Limb (tissue), 2 donors: ENCODE results near the gene CMIP.

Experiments used
- DNase-seq, 2 donors: peaks; one replicate each; pipeline ENCODE4 v3.0.0-alpha.2; 2016; ENCODE audit errors: extremely low spot score in 2 of 2

The CMIP gene

GRCh38 chr16:81601601-81602255, 157.1 kb downstream of the CMIP start:
- DNase-seq, result peak; percentile 47 to 57

- DNase-seq, result no peak
Measured at GRCh38 chr16:81602256-81602776, 157.7 kb downstream of the CMIP start.

DNA sequence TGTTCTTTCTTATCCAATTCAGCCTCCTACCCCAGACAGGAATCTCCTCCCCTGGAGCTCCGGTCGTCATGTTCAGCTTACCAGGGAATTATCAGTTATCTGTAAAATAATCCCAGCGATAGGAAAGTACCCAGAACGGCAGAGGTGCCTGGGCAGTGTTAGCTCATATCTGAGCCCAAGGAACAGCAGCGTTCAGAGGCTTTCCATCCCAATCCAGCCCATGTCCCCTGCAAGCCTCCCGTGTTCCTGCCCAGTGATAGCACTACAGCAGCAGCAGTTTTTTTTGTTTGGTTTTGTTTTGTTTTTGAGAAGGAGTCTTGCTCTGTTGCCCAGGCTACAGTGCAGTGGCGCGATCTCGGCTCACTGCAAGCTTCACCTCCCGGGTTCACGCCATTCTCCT, 158.2 kb downstream of the CMIP start:
- no peak for DNase-seq

DNA sequence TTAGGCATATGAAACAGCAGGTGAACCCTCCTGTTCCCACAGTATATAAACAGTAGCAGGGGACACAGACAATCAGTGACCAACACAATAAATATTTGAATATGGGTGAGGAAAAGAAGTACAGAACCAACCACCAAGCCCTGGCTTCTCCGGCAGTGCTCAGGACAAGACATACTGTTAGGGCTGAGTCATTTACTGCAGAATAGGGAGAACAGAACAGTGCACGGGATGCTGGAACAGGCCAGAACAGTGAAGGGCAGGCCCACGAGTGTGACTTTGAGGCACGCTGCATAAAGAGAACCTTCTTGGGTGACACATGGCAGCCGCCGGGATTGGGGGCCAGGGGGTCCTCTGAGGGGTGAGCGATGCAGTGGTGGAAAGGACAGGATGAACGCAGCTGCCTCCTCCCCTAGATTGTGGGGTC, 160.4 kb downstream of the CMIP start:
- no peak for DNase-seq

- no peak for DNase-seq
Measured at GRCh38 chr16:81606039-81606438, 161.4 kb downstream of the CMIP start.

DNA sequence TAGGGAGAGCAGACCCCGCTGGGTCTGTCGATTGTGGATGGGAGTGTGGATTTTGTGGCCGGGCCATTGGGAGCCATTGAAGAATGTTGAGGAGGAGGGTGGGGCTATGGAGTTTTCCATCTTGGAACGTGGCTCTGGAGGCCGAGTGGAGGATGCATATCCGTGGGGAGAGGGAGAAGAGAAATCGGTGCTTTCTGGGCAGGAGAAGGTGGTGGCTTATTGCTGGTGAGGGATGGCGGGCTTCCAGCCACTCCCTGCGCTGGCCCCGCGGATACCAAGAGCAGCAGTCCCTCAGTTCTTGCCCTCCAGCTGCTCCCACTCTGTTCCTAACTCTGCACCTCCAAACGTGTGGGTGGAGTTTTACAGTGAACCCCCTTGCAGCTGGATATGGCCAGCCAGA, 162.4 kb downstream of the CMIP start:
- DNase-seq, result no peak

DNA sequence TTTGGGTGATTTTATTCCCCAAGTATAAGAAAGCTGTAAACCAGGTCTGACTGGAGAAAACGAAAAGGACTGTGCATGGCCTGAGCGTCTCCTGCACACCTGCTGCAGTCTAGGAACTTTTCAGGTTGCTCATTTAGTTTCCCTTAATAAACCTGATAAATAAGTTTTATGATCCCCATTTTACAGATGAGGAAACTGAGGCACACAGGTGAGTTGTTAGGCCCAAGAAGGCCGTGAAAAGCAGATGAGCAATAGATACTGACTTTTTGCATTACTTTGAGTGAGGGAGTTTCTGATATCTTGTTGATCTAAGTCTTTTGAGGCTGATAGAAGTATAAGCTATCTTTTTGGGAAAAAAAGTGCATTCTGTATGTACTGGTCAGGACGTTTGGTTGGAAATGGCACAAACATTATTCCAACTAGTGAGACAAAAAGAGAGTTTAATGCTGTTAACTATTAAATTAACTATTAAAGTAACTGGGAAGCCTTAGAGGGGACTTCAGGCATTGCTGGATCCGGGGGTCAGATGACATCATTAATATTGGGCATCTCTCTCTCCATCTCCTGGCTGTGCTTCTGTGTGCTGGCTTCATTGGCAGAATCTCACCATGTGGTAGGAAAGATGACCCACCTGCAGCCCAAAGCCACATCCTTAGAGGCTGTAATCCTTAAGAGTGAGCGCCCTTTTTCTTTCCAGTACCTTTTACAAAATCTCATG, 163.4 kb downstream of the CMIP start:
- no peak for DNase-seq

DNA sequence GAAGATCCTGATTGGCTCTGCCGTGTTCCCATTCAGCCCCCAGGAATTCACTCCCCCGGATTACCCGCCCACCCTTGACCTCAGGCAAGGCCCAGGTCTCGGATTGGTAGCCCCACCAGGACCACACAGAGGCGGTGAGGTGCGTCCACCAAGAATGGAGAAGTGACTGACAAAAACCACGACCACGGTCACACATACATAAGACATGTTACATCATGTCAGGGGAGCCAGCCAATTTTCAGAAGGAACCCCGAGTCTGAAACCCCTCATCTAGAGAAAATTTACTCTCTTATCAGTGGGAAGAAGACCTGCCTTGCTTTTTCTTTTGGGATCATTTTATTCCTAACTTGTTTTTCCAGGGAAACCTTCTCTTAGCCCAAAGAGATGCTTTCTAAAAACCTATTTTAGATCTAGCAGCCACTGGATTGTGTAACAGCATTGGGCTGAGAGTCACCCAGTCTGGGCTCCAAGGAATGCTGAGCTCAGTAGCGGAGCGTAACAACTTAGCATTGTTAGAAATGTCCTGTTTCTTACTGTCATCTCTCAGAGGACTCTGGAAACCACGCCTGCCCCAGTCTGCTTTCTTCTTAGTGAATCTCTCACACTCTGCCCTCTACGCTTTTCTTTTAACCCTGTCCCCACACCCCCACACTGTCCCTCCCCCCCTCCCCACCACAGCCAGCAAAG, 164.1 kb downstream of the CMIP start:
- DNase-seq, result no peak

DNA sequence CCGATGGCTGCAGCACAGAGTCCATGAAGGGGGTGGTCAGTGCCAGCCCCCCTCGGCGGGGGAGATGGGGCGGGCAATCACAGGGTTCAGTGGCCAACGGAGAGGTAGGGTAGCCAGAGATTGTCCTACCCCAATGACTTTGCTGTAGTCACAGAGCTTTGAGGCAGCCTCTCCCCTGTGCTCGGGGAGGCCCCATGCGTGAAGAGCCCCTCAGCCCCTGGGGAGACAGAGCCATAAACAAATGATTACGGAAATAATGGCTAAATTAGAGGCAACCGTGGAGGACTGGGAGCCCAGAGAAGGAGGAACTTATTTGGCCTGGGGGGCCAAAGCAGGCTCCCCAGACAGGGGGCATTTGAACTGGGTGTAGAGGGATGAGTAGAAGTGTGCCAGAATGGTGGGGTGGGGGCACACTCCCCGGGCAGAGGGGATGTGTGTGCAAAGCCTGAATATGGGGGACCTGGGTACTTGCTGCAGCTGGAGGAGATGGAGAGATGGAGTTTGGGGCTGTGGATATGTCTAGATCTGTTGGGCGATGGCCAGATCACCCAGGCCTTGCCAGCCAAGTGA, 164.8 kb downstream of the CMIP start:
- no peak for DNase-seq

DNA sequence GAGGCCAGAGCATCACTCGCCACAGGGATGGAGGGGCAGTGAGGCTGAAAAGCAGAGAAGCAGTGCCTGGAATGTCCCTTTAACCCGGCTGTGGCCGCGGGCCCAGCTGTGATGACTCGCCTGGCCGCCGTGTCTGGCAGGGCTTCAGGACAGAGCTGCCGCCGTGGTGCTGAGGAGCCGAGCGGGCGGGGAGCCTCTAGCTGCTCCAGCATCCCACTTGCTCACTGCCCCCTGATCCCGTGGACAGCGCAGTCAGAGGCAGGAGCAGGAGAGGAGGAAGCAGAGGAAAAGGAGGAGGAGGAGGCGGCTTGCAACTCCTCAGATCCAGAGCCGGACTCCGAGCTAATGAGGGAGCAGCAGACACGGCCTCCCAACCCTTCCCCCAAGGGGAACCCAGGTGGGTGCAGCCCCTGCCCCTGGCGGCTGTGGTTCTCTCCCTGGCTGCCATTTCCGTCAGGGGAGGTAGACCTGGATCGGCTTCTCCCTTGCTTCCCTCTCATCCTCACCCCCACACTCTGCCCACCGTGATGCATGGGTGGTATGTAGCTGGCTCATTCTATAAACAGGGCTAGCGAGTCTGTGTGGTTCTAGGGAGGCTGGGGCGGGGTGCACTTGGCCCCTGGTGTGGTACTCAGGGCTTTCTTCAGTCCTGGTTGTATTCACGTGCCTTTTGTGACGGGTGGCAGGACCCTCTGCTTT, 165.7 kb downstream of the CMIP start:
- no peak for DNase-seq

GRCh38 chr16:81610936-81611335, 166.3 kb downstream of the CMIP start:
- DNase-seq, result no peak

DNA sequence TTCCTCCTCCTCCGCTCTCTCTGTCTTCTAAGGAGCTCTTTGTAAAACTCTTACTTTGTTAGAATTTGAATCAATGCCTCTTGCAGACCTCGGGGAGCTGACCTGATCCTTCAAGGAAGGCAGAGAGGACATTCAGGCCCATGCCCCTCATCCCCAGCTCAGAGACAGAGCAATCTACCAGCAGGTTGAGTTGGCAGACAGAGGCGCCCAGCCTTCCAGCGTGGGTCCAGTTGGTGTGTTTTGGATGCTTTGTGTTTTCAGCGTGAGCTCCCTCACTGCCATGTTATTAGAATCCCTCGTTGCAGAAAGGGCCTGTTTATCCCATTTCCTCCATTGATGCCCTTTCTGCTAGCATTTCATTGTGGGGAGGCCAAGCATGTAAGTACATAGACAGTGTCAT, 167.1 kb downstream of the CMIP start:
- DNase-seq, result no peak

DNA sequence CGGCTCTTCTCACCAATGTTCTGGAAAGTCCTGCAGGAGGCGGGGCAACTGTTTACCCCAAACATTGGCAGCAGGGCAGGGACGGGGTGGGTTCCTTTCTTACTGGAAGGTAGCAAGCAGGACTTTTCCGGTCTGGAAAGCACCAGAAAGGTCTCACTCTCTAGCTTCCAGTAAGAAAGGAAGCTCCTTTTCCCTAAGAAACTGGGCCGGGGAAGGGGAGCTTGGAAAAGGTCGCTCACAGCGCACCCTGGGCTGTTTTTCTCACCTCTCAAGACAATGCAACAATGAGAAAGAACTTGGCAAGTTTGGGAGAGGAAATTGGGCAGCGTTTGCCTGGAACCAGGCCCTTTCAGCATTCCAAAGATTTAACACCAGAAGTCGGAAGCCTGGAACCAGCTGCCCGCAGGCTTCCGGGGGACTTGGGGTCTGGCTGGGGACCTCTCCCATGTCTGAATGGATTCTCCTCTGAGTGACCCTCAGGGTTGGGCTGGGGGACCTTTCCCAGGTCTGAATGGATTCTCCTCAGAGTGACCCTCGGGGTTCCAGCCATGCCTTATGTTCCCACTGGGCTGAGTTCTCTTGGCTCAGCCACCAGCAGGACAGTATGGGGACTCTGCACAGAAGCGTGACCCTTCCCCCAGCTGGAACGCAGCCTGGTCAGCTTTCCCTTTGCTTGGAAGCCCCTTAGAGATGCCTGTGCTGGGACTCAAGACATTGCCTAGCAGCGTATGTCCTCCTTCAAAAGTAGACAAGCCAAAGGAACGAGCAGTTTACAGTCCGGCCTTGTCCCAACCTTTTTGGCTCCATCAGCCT, 167.9 kb downstream of the CMIP start:
- no peak for DNase-seq

- no peak for DNase-seq
Measured at GRCh38 chr16:81614171-81614570, 169.6 kb downstream of the CMIP start.

GRCh38 chr16:81614654-81615359, 170.2 kb downstream of the CMIP start:
- DNase-seq, result no peak

GRCh38 chr16:81615411-81615810, 170.8 kb downstream of the CMIP start:
- DNase-seq, result no peak

GRCh38 chr16:81615833-81616232, 171.2 kb downstream of the CMIP start:
- no peak for DNase-seq

DNA sequence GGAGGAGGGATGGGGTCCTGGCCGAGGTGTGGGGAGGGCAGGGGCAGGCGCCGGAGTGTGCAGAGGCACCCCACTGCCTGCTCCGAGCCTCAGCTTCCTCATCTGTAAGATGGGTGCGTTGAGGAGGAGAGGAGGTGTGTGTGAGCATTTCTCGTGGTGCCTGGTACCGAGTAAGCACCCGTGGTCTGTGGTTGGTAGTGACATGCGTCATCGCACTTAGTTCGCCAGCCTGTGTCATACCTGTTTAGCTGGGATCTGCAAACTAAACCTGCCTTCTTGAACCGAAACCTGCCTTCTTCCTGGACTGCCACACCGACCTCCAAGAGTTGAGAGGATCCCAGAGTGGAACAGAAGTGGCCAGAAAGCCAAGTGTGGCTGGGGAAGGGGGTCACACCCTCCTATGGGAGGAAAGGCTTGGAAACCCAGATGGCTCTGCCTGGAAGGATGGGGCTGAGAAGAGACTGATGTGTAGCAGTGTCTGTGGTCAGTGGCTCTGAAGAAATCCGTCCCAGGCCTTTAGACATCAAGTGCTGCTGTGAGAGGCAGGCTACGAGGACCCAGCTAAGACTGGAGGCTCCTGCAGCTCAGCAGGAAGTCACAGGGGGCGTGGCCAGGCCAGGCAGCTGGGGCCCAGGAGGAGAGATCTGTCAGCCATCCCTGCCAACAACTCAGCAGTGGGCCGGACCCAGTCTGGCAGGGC, 171.9 kb downstream of the CMIP start:
- DNase-seq, result peak in 1 of 2 donors; percentile 67

DNA sequence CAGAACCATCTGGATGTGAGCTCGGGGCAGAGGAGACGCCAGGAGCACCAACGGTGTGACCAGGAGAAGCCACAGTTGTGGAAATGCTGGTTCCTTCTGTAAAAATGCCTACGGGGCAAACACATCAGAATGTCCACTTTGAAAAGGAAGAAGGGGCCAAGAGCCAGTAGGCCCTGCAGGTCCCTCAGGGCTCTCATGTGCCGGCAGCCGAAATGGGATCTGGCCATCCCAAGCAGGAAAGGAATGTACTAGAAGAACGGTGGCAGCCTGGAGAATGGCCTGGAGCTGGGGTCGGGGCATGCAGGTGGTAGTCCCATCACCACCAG, 172.4 kb downstream of the CMIP start:
- DNase-seq, result no peak

DNA sequence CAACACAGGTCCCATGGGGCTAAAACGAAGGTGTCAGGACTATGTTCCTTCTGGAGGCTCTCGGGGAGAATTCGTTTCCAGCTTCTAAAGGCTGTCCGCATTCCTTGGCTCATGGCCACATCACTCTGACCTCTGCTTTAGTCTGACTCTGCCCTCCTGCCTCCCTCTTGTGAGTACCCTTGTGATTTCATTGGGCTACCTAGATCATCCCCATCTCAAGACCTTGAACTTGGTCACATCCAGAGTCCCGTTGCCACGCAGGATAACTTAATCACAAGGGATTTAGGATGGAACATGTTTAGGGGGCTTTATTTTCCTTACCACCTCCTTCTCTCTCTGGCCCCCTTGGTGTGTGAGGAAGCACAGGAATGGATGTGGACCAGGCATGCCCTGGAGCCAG, 173.6 kb downstream of the CMIP start:
- DNase-seq, result no peak
